IPS-11a (cell line): Measurements from ENCODE around the gene BCL10.
A peak's percentile ranks its signal among the peaks of the same experiment; 100 is the strongest.
"Not testable (repeated sequence)": the region's sequence is repeated elsewhere in the genome, so short reads cannot be mapped to it uniquely, and the experiment has no call there.

Source experiments
- H3K4me3 ChIP-seq: one replicate; pipeline ENCODE4 v1.5.1; 2013; ENCODE audit warnings: low read depth, low read length, control low read depth

Gene BCL10

GRCh38 chr1:85268801-85269585 lies 7.4 kb downstream of the BCL10 start:
- H3K4me3 ChIP-seq, result no peak overlapping the region

GRCh38 chr1:85267313-85267712 lies 9.1 kb downstream of the BCL10 start:
- H3K4me3 ChIP-seq, result no peak overlapping the region

GRCh38 chr1:85264150-85264549 lies 12.3 kb downstream of the BCL10 start:
- no peak overlapping the region for H3K4me3 ChIP-seq

DNA sequence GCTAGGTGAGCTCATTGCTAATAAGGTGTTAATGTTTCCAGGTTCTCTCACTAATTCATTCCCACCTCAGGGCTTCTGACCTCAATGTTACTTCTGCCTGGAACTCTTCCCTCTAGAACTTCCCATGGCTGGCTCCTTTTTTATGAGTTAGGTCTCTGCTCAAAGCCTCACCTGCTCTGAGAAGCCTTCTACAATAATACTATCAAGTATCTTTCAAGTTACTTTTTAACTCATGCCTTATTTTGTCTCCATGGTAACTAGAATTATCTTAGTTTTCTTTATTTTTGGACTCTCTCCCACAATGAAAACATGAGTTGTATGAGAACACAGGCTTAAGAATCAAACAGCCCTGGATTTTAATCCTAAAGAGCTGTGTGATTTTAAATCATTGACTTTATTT lies 13.4 kb downstream of the BCL10 start:
- H3K4me3 ChIP-seq, result no peak overlapping the region

- no peak overlapping the region for H3K4me3 ChIP-seq
These were observed 16.5 kb downstream of the BCL10 start for GRCh38 chr1:85259912-85260274.

DNA sequence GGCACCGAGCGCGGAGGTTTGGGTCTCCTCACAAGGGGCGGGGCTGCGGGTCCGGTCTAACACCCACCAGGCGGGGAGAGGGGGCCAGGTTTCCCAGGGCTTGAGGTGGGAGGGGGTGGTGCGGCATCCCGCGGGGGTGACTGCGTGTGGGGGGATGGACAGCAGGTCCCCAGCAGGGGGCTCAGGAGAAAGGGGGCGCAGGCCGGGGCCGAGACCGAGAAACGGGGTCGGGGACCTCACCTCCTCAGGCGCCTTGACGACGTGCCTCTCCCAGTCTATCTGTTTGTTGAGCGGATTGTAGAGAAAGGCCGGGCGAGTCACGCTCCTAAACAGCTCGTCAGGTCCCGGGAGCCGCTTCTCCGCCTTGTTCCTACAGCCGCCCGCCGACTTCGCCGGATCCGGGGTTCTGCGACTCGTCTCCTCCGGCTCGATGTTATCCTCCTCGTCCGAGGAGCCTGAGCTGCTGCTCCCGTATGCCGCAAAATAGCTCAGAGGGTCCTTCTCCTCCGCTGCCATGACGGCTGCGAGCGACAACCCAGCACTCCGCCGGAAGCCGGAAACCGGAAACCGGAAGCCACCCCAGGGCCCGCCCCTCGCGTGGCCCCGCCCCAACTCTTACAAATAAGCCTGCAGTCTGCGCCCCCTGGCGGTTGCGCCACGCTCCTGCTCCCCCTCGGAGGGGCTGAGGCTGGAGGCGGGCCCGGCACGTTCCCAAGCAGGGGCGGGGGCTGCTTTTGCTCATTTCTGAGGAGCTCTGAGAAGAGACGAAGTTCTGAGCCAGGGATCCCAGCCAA lies 17.1 kb downstream of the BCL10 start, which contains the start of gene C1orf52:
TSS of gene C1orf52 (minus strand) at position 545 of the 794 bp plus-strand sequence. CDS start at position 516, 29 bp downstream.
- H3K4me3 ChIP-seq, result peak within 1 kb of the TSS; percentile 95

- H3K4me3 ChIP-seq, result peak overlapping the region; percentile 95
These were observed 17.8 kb downstream of the BCL10 start for GRCh38 chr1:85258536-85259117.

GRCh38 chr1:85249042-85249441 lies 27.4 kb downstream of the BCL10 start:
- not testable (repeated sequence) for H3K4me3 ChIP-seq

DNA sequence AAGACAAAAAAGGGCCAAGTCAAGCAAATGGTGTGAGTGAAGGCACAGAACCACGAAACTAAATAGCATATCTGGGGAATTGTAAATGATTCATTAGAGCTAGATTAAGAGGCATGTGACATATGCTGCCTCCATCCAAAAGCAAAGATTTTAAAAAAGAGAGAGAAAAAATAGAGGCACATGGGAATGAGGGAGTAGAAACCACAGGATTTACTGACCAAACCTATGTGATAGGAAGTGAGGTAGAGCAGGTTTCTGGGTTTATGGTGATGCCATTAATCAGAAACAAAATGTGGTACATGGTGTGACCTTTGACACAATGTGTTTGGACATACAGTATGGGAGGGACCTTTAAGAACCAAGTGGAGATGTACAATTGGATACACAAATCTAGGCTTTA lies 30.5 kb downstream of the BCL10 start:
- no peak overlapping the region for H3K4me3 ChIP-seq

GRCh38 chr1:85245456-85245855 lies 31.0 kb downstream of the BCL10 start:
- H3K4me3 ChIP-seq, result no peak overlapping the region

DNA sequence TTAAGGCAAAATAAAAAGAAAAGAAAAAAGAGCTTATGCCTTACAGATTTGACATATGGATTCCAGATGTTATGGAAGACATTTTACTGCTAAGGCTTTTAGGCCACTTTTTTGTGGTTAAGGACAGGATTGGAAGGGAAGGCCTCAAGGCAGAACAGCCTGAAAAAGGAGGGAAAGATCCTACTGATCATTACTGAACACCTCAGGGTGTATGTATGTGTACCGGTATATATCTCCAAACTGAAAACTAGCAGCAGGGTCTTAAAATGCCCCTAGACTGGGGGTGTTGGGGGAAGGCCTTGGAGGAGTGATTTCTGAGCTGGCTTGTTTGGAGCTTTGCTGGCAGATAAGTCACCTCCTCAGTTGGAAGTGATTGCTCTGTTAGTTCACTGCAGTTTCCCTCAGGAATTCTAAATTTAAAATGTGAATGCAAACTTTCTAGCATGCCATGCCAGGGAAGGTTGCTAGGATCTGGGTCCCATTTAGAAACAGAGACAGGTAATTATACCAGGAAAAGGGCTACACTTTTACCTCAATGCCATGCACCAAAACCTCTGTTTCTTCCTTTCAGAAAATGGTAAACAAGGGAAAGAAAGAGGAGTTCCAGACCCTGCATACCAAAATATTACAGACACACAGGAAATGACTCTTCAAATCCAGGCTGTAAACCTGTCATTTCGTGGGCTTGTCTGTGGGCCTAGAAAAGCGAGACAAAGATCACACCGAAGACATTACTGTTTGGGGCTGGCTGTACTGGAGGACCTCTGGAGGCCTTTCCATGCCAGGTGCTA lies 32.0 kb downstream of the BCL10 start:
- no peak overlapping the region for H3K4me3 ChIP-seq

- H3K4me3 ChIP-seq, result no peak overlapping the region
These were observed 33.1 kb downstream of the BCL10 start for GRCh38 chr1:85243372-85243771.

GRCh38 chr1:85240643-85241042 lies 35.8 kb downstream of the BCL10 start:
- no peak overlapping the region for H3K4me3 ChIP-seq

DNA sequence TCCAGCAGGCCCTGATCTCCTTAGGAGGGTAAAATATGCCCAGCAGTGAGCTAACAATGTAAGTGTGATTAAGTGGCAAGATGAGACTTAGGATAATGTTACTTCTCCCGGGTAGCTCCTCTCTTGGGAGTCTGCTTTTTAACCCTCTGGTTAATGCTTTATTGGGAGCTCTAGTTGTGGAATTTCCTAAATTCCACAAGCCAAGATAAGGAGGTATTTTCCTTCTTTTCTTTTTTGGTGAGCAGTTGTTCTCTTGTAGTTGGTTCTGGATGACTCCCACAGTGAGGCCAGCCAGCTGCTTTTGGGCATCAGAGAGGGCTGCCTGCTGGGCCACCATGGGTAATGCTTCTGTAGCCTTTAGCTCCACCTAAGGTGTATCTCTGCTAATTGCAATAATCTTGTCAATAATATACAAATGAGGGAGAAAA lies 36.2 kb downstream of the BCL10 start:
- no peak overlapping the region for H3K4me3 ChIP-seq

DNA sequence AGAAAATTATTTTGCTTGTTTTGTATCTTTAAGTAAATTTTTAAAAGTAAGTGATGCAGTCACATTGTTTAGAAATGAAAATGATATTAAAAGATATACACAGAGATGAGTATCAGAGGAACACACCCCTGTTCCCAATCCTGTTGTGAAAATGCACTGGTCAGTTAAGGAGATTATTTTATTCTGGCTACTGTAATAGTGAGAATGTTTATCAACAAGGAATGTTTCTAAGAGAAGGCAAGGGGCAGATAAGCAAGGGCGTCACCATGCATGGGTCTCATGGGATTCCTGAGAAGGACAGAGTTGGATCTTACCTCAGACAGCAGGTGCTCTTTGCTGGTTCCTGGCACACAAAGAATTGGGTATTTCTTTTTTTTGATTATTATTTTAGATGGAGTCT lies 38.8 kb downstream of the BCL10 start:
- no peak overlapping the region for H3K4me3 ChIP-seq

GRCh38 chr1:85230305-85230977 lies 46.0 kb downstream of the BCL10 start:
- H3K4me3 ChIP-seq, result no peak overlapping the region

DNA sequence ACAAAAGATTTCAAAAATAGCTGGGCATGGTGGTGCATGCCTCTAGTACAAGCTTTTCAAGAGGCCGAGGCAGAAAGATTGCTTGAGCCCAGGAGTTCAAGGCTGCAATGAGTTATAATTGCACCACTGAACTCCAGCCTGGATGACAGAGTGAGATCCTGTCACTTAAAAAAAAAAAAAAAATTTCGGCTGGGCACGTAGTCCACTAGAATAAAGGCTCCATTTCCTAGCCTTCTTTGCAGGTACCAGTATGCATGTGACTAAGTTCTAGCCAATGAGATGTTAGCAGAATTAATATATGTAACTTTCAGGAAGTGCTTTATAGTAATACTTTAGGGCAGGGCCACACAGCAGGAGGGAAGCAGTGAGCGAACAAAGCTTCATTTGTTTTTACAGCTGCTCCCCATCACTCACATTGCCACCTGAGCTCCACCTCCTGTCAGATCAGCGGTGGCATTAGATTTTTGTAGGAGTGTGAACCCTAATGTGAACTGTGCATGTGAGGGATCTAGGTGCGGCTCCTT lies 46.8 kb downstream of the BCL10 start:
- H3K4me3 ChIP-seq, result no peak overlapping the region

GRCh38 chr1:85228972-85229371 lies 47.5 kb downstream of the BCL10 start:
- H3K4me3 ChIP-seq, result no peak overlapping the region

DNA sequence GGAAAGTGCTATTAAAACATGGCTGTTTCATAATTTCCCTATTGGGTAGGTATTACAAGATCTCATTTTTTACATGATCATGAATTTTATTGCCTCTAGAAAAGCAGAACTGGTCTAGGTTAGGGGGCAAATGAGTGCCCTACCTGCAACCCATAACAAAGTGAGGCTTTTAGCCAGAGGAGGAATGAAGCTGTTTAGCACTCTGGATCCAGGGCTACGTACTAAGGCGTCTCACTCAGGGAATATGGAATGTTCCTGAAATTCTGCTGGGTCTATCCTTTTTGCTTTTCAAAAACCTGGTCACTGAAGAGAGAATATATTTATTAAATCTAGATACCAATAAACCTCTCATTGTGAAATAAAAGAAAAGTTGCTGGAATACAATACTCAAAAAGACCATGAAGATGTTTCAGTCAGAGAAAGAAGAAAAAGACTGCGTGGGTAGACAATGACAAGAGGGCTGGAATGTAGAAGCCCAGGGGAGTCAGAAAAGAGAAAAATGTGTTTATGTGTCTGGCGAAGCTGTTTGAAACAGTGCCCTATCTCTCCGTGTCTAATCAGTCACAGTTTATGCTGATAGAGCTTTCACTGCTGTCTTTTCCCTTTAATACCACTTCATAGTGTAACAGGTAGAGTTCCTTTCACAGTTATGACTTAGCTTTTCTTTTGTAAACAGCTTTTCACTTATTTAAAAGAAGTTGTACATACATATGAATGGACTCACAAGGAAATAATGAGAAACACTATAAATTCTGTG lies 50.6 kb downstream of the BCL10 start:
- no peak overlapping the region for H3K4me3 ChIP-seq
